ENCODE data around the gene CUBN. TPM values are rescaled to one million over a fixed set of nuclear protein-coding genes. Genes with fewer than 3 reads are reported as not detected.

The CUBN gene
- total RNA-seq, 1 experiment from 2014 or later, result 4.6 TPM

GRCh38 chr10:16944986-16945385, 184.6 kb downstream of the CUBN start:
- no peaks in the 10 kb centered on the region for H3K9me3 Mint-ChIP-seq (ENCODE audit: unreplicated experiment)
- H3K9me3 ChIP-seq, result no peaks in the 10 kb centered on the region
- no peak for TF ChIP-seq CTCF (IDR thresholded peaks at IDR 0.05; ENCODE audit: insufficient read depth in 1 of 2, low read depth in 1 of 2, low read length in 1 of 2, severe bottlenecking in 1 of 2, unreplicated experiment in 1 of 2)
- no TSS peak for BruUV-seq (replicated peaks)
- H3K4me1 Mint-ChIP-seq (ENCODE audit: low read depth, unreplicated experiment), result no peaks in the 10 kb centered on the region
- no peak overlapping the region for H3K4me3 Mint-ChIP-seq (ENCODE audit: unreplicated experiment)
- H3K36me3 ChIP-seq (ENCODE audit: control insufficient read depth, insufficient read depth, low read length), result no peaks in the 10 kb centered on the region
- ChIA-PET CTCF (no interaction called here), POLR2A (no interaction called here)
- H3K36me3 Mint-ChIP-seq (ENCODE audit: insufficient read depth, unreplicated experiment), result no peaks in the 10 kb centered on the region
- H3K27ac Mint-ChIP-seq (ENCODE audit: unreplicated experiment), result no peak overlapping the region
- H3K4me1 ChIP-seq, result no peaks in the 10 kb centered on the region
- no peak for DNase-seq
- no peaks in the 10 kb centered on the region for H3K27me3 ChIP-seq (replicated peaks; ENCODE audit: control insufficient read depth, insufficient read depth, low read length)
- H3K27me3 Mint-ChIP-seq (ENCODE audit: insufficient read depth, unreplicated experiment), result peaks cover 13% of the 10 kb centered on the region
- intact Hi-C loops (cut with micrococcal nuclease; ENCODE audit: unreplicated experiment), result no loop called here
- no peak overlapping the region for H3K4me3 ChIP-seq (ENCODE audit: low read depth, low read length)

GRCh38 chr10:16944402-16944801, 185.2 kb downstream of the CUBN start:
- ChIA-PET POLR2A (no interaction called here), CTCF (no interaction called here)
- Mint-ChIP-seq H3K36me3 (ENCODE audit: insufficient read depth, unreplicated experiment) (no peaks in the 10 kb centered on the region), H3K4me1 (ENCODE audit: low read depth, unreplicated experiment) (no peaks in the 10 kb centered on the region), H3K27me3 (ENCODE audit: insufficient read depth, unreplicated experiment) (peaks cover 12% of the 10 kb centered on the region), H3K9me3 (ENCODE audit: unreplicated experiment) (no peaks in the 10 kb centered on the region), H3K27ac (ENCODE audit: unreplicated experiment) (no peak overlapping the region), H3K4me3 (ENCODE audit: unreplicated experiment) (no peak overlapping the region)
- no peak overlapping the region for H3K4me3 ChIP-seq (ENCODE audit: low read depth, low read length)
- no TSS peak for BruUV-seq (replicated peaks)
- no peaks in the 10 kb centered on the region for H3K9me3 ChIP-seq
- intact Hi-C loops (cut with micrococcal nuclease; ENCODE audit: unreplicated experiment), result no loop called here
- no peaks in the 10 kb centered on the region for H3K36me3 ChIP-seq (ENCODE audit: control insufficient read depth, insufficient read depth, low read length)
- no peaks in the 10 kb centered on the region for H3K4me1 ChIP-seq
- DNase-seq, result no peak
- no peaks in the 10 kb centered on the region for H3K27me3 ChIP-seq (replicated peaks; ENCODE audit: control insufficient read depth, insufficient read depth, low read length)
- no peak for TF ChIP-seq CTCF (IDR thresholded peaks at IDR 0.05; ENCODE audit: insufficient read depth in 1 of 2, low read depth in 1 of 2, low read length in 1 of 2, severe bottlenecking in 1 of 2, unreplicated experiment in 1 of 2)

- no peak for DNase-seq
- POLR2A ChIA-PET, result no interaction called here
- TF ChIP-seq CTCF (IDR thresholded peaks at IDR 0.05; ENCODE audit: insufficient read depth in 1 of 2, low read depth in 1 of 2, low read length in 1 of 2, severe bottlenecking in 1 of 2, unreplicated experiment in 1 of 2), result no peak
- Mint-ChIP-seq H3K27me3 (ENCODE audit: insufficient read depth, unreplicated experiment) (peaks cover 16% of the 10 kb centered on the region), H3K27ac (ENCODE audit: unreplicated experiment) (no peak overlapping the region), H3K36me3 (ENCODE audit: insufficient read depth, unreplicated experiment) (no peaks in the 10 kb centered on the region), H3K4me1 (ENCODE audit: low read depth, unreplicated experiment) (no peaks in the 10 kb centered on the region), H3K4me3 (ENCODE audit: unreplicated experiment) (no peak overlapping the region), H3K9me3 (ENCODE audit: unreplicated experiment) (no peaks in the 10 kb centered on the region)
- Histone ChIP-seq H3K9me3 (no peaks in the 10 kb centered on the region), H3K36me3 (ENCODE audit: control insufficient read depth, insufficient read depth, low read length) (no peaks in the 10 kb centered on the region), H3K27me3 (replicated peaks; ENCODE audit: control insufficient read depth, insufficient read depth, low read length) (no peaks in the 10 kb centered on the region), H3K4me1 (no peaks in the 10 kb centered on the region), H3K4me3 (ENCODE audit: low read depth, low read length) (no peak overlapping the region)
- no TSS peak for BruUV-seq (replicated peaks)
- CTCF ChIA-PET, result no interaction called here
- intact Hi-C loops (cut with micrococcal nuclease; ENCODE audit: unreplicated experiment), result no loop called here
Observed at GRCh38 chr10:16943295-16944285, 186.0 kb downstream of the CUBN start.

Measured in Caco-2 (cell line).